Adrenal gland (tissue), 12 donors: Measurements from ENCODE around the gene RALY. TPM values are rescaled to one million over a fixed set of nuclear protein-coding genes. Genes with fewer than 3 reads are reported as not detected.

Source experiments
- DNase-seq, 7 donors: peaks; one replicate each; pipeline ENCODE4 v3.0.0-alpha.2; 2019 to 2020
- H3K27ac ChIP-seq, 5 donors: fragments of 200-600 bp; sonication (generic) in 4 of 5; 1 replicate in 3 of 5; 2 replicates in 2 of 5; pipeline versions ENCODE4 v1.5.1 to v1.8.0; 2016 to 2020; ENCODE audit warnings: mild to moderate bottlenecking in 1 of 5
- H3K27me3 ChIP-seq: fragments of 200-600 bp; 2 replicates; pipeline ENCODE4 v1.8.0; 2021
- H3K36me3 ChIP-seq, 2 donors: fragments of 200-600 bp; replicated peaks in 1 of 2; 1 replicate in 1 of 2; 2 replicates in 1 of 2; pipeline versions ENCODE4 v1.5.1 to v1.8.0; 2018 to 2022
- H3K4me1 ChIP-seq, 2 donors: fragments of 200-600 bp; replicated peaks in 1 of 2; 1 replicate in 1 of 2; 2 replicates in 1 of 2; pipeline versions ENCODE4 v1.5.1 to v1.8.0; 2018 to 2021
- H3K4me3 ChIP-seq, 4 donors: fragments of 200-600 bp; sonication (generic) in 3 of 4; one replicate each; pipeline ENCODE4 v1.5.1; 2016 to 2018
- H3K9me3 ChIP-seq, 3 donors: fragments of 200-600 bp; sonication (generic) in 1 of 3; replicated peaks in 1 of 3; 1 replicate in 2 of 3; 2 replicates in 1 of 3; pipeline versions ENCODE4 v1.5.1 to v1.8.0; 2016 to 2021
- POLR2A ChIP-seq, 2 donors: fragments of 450-650 bp; IDR thresholded peaks; one replicate each; pipeline ENCODE4 v1.6.1; 2017; ENCODE audit warnings: antibody characterized with exemption in 2 of 2, mild to moderate bottlenecking in 2 of 2, moderate library complexity in 1 of 2
- WGBS, 4 donors: extraction: QIAGEN DNeasy Blood & Tissue Kit in 2 of 4; methylation state at CpG; one replicate each; pipeline versions ENCODE4 v1.1.5 to v1.1.7; 2013 to 2017; 5-methylcytosine and 5-hydroxymethylcytosine counted together
- intact Hi-C, 2 donors: fragments of 100-400 bp; cut with DNase I; formaldehyde crosslinking; loops; one replicate each; pipeline versions ENCODE4 v1.14.1 to v1.15.0; 2022 to 2023
- polyA plus RNA-seq, 3 donors: library from polyadenylated mRNA; stranded (reverse); fragments of 200-250 nt in 2 of 3; fragments of 350-450 nt in 1 of 3; fragmentation: Illumina TruSeq in 1 of 3; extraction: RNeasy Lipid Tissue Mini Kit (QIAGEN cat#74804) in 1 of 3; gene quantifications; one replicate each; pipeline ENCODE4 v1.2.3, GENCODE V29; 2013 to 2014
- total RNA-seq, 9 donors: library from RNA; depleted of rRNA in 4 of 9; stranded (reverse); fragments of >200 nt in 4 of 9; fragments of 120-200 nt in 1 of 9; fragmentation: NEBNext Ultra II Directional in 1 of 9; extraction: Animal tissue kit (Norgen Biotek cat#: 25700) in 1 of 9; gene quantifications; one replicate each; pipeline versions ENCODE4 v1.1.0 to v1.2.4, GENCODE V29; 2013 to 2023
- TF ChIP-seq, protein P1 (sequence below), 6 experiments: fragments of 450-650 bp in 4 of 6; fragments of 200-600 bp in 2 of 6; sonication (generic) in 1 of 6; IDR thresholded peaks; 1 replicate in 5 of 6; 2 replicates in 1 of 6; pipeline versions ENCODE4 v1.5.1 to v1.8.0; 2016 to 2021; ENCODE audit warnings: antibody characterized with exemption in 6 of 6, mild to moderate bottlenecking in 2 of 6, moderate library complexity in 1 of 6
- donor health status: healthy with polysubstance abuse.
- donor health status: Bipolar disorder and iron deficiency.
- donor health status: DM: yes; HTN: yes; CAD: no.
- donor health status: DM: no; HTN: no; CAD: no.
- donor health status: DM: no; HTN: no; CAD: no.
- donor health status: DM: yes; HTN: yes; CAD: no.

Gene RALY
- total and polyA plus RNA-seq, 12 donors = 30.0 to 128 (median 78.1) TPM

DNA sequence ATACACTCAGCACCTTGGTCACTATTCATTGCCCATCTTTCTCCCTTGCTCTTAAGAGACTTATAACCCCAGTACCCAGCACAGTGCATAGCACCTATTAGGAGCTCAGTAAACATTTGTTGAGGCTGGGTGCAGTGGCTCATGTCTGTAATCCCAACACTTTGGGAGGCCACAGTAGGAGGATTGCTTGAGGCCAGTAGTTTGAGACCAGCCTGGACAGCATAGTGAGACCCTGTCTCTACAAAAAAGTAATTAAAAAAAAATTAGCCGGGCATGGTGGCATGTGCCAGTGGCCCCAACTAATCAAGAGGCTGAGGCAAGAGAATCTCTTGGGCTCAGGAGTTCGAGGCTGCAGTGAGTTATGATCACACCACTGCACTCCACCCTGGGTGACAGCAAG is 126.5 kb downstream of the RALY start:
- Histone ChIP-seq H3K4me3 (no peak overlapping the region), H3K4me1 (no peaks in the 10 kb centered on the region), H3K9me3 (no peaks in the 10 kb centered on the region), H3K36me3 (no peaks in the 10 kb centered on the region), H3K27me3 (no peaks in the 10 kb centered on the region), H3K27ac (no peak overlapping the region)
- WGBS, 4 donors = 72 to 94% (median 91%) methylated on average over 2 of the region's 2 CpGs
- intact Hi-C loops = loop anchor here in 1 of 2 donors (10.0 kb wide), 1 partner anchor 255 kb away; no protein-coding TSS in a partner anchor
- TF ChIP-seq POLR2A (IDR thresholded peaks at IDR 0.05) = no peak
- TF ChIP-seq, protein P1, sequence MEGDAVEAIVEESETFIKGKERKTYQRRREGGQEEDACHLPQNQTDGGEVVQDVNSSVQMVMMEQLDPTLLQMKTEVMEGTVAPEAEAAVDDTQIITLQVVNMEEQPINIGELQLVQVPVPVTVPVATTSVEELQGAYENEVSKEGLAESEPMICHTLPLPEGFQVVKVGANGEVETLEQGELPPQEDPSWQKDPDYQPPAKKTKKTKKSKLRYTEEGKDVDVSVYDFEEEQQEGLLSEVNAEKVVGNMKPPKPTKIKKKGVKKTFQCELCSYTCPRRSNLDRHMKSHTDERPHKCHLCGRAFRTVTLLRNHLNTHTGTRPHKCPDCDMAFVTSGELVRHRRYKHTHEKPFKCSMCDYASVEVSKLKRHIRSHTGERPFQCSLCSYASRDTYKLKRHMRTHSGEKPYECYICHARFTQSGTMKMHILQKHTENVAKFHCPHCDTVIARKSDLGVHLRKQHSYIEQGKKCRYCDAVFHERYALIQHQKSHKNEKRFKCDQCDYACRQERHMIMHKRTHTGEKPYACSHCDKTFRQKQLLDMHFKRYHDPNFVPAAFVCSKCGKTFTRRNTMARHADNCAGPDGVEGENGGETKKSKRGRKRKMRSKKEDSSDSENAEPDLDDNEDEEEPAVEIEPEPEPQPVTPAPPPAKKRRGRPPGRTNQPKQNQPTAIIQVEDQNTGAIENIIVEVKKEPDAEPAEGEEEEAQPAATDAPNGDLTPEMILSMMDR (IDR thresholded peaks at IDR 0.05) = no peak
- no peak for DNase-seq

DNA sequence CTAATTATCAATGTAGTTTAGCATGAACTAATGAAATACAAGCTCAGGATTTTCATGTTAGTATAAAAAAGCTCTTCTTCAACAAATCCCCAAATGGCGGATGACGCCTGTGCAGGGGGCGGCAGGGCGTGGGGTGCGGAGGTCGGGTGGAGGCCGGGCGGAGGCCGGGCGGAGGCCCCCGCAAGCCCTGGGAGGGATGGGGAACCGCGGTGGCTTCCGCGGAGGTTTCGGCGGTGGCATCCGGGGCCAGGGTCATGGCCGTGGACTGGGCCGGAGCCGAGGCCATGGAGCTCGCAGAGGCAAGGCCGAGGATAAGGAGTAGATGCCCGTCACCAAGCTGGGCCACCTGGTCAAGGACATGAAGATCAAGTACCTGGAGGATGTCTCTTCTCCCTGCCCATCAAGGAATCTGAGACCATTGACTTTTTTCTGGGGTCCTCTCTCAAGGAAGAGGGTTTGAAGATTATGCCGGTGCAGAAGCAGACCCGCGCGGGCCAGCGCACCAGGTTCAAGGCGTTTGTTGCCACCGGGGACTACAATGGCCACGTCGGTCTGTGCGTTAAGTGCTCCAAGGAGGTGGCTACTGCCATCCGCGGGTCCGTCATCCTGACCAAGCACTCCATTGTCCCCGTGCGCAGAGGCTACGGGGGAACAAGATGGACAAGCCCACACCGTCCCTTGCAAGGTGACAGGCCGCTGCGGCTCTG is 128.7 kb downstream of the RALY start:
- no peak overlapping the region for H3K4me3 ChIP-seq
- H3K27me3 ChIP-seq = no peaks in the 10 kb centered on the region
- intact Hi-C loops = loop anchor here in 1 of 2 donors (10.0 kb wide), 1 partner anchor 258 kb away; no protein-coding TSS in a partner anchor
- DNase-seq = no peak
- no peaks in the 10 kb centered on the region for H3K4me1 ChIP-seq
- no peak overlapping the region for H3K27ac ChIP-seq
- no peaks in the 10 kb centered on the region for H3K9me3 ChIP-seq
- WGBS, 4 donors = 77 to 90% (median 85%) methylated on average over 30 to 43 of the region's 43 CpGs
- TF ChIP-seq, protein P1 (IDR thresholded peaks at IDR 0.05) = no peak
- no peak for TF ChIP-seq POLR2A (IDR thresholded peaks at IDR 0.05)
- no peaks in the 10 kb centered on the region for H3K36me3 ChIP-seq

DNA sequence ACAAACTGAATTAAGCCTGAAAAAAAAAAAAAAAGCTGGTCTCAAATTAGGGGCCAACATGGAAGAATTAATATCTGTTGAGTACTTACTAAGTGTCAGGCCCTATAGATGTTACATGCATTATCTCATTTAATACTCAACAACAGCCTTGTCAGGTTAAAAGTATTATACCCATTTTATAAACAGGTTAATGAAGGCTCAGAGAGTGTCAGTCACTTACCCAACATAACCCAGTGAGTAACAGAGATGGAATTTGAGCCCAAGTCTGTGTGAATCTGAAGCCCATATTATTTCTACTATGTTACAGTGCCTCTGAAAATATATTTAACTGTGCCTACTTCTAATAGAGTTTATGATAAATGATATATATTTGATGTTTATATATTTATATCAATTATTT is 129.6 kb downstream of the RALY start:
- DNase-seq = no peak
- intact Hi-C loops = loop anchor here in 1 of 2 donors (10.0 kb wide), 1 partner anchor 259 kb away; no protein-coding TSS in a partner anchor
- Histone ChIP-seq H3K9me3 (no peaks in the 10 kb centered on the region), H3K36me3 (no peaks in the 10 kb centered on the region), H3K27ac (no peak overlapping the region), H3K4me3 (no peak overlapping the region), H3K27me3 (no peaks in the 10 kb centered on the region), H3K4me1 (no peaks in the 10 kb centered on the region)
- TF ChIP-seq, protein P1 (IDR thresholded peaks at IDR 0.05) = no peak
- no peak for TF ChIP-seq POLR2A (IDR thresholded peaks at IDR 0.05)

DNA sequence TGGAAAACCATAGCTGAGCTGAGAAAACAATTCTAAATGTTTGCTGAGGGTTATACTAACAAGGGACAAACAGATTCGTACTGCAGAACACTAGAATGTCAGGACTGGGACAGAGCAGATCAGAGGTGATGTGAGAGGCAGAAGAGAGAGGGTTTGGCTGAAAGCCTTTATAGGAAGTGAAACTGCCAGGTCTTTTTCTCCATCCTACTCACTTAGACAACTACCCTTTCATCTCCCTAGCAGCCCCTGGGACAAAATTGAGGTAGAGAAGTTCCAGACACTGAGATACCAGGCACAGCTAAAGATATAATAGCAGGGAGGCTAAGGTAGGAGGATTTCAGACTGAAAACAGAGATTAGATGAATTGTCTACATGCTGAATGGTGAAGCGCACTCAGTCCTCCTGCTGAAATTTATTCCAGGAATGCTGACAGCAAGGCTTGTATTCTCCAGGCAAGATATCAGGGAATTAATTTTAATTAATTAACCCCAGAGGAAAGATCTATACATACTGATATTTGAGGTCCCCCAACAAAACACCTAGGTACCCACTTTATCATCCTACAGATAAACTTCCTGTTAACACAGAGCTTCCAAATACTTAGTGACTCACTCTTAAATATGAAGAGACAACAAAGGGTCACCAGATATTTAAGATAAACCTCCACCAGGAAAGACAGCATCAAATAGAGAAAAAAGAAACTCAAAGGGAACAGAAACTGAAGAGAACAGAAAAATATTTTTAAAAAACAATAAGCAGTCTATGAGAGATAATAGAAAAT is 130.9 kb downstream of the RALY start:
- 60 to 73% (median 68%) methylated on average over 2 of the region's 2 CpGs for WGBS, 4 donors
- no peak for DNase-seq
- H3K4me3 ChIP-seq = no peak overlapping the region
- TF ChIP-seq, protein P1 (IDR thresholded peaks at IDR 0.05) = no peak
- no peak for TF ChIP-seq POLR2A (IDR thresholded peaks at IDR 0.05)
- no peaks in the 10 kb centered on the region for H3K4me1 ChIP-seq
- no peak overlapping the region for H3K27ac ChIP-seq
- intact Hi-C loops = loop anchor here in 1 of 2 donors (5.0 to 10.0 kb wide), 3 partner anchors 47 to 260 kb away; no protein-coding TSS in a partner anchor
- H3K27me3 ChIP-seq = no peaks in the 10 kb centered on the region
- H3K9me3 ChIP-seq = no peaks in the 10 kb centered on the region
- no peaks in the 10 kb centered on the region for H3K36me3 ChIP-seq
